GM19372 (cell line): Measurements from ENCODE around the gene DISC1.

Experiments
- ATAC-seq: cut with Tn5 transposase; IDR thresholded peaks from one replicate; pipeline ENCODE4 v1.9.1; 2021; ENCODE audit warnings: mild to moderate bottlenecking, low read depth, moderate library complexity; ENCODE audit not compliant: unreplicated experiment

The DISC1 gene

GRCh38 chr1:231842441-231842840 is 215.9 kb downstream of the DISC1 start:
- ATAC-seq: no peak

DNA sequence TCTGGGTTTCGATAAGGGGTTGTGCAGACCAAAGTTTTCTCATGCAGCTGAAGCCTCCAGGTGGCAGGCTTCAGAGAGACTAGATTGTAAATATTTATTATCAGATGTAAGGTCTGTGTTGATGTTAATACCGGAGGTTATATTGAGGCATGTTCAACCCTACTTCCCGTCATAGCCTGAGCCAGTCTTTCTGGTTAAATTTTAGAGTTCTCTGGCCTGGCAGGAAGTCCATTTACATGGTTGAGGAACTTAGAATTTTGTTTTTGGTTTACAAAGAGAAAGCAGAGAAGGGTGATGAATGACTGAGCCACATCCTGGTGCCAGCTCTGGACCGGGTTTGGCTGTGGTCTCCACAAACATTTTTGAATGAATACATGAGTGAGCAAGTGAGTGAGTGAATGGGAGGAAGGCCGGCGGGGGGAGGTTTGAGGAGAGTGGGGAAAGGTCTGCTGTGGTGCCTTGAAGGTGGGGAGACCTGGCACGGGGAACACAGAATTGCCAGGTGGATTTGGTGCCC is 218.5 kb downstream of the DISC1 start:
- ATAC-seq: no peak

DNA sequence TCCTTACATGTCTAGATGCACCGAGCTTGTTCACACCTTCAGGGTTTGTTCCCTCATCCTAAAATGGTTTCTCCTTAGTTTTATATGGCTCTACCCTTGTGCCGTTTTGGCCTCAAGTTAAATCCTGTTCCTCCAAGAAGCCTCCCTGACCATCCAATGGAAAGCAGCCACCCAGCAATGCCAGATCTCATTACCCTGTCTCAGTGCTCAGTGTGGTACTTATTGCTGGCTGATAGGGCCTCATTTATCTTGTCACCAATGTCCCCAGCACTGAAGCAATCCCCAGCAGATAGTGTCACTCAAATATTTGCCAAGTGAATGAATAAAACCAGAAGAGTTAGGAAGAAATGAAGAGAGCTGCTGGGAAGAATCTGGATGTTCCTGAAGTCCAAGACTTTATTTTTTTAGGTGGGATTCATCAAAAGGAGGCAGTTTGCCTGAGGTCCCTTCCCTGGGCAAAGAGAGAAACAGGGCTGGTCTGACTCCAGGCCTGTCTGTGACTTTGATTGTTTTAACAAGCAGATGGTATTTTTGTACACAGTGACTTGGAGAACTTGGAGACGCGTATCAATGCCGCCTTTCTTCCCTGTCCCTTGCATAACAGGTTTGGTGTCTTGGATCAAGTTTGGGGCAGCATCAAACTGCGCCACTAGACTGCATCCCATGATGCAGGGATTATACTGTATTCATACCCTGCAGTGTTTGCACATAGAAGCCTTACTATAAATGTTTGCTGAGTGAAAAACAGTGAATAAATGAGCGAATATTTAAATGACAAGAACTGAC is 221.2 kb downstream of the DISC1 start:
- no peak for ATAC-seq

- no peak for ATAC-seq
Measured at GRCh38 chr1:231849981-231850380, 223.4 kb downstream of the DISC1 start.

GRCh38 chr1:231850786-231851185 is 224.2 kb downstream of the DISC1 start:
- no peak for ATAC-seq

DNA sequence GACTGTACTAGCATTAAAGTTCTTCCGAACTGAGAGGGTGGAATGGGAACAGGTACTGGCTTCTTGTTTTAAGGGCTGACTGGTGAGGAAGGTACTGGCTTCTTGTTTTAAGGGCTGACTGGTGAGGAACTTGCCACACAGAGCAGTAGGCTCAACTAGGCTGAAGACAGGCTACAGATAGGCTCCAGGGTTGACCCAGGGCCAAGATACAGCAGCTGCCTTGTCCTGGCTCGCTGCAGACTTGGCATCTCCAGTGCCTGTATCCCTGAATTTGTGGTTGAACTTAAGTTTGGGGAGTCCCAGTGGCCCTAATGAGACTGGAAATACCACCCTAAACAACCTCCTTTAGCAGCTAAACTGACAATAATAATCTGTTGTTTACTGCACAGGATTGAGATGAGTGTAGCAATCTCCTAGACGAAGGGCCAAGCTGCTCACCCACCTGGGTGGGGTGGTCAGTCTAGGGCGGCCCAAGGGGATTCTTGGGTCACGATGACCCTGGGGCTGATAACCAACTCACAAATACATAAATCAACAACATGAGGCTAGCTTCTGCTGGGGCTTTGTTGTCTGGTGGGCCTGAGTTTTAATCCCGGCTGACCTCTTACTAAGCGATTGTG is 227.1 kb downstream of the DISC1 start:
- ATAC-seq: no peak

GRCh38 chr1:231855361-231855760 is 228.8 kb downstream of the DISC1 start:
- ATAC-seq: no peak

GRCh38 chr1:231855926-231856325 is 229.3 kb downstream of the DISC1 start:
- no peak for ATAC-seq

DNA sequence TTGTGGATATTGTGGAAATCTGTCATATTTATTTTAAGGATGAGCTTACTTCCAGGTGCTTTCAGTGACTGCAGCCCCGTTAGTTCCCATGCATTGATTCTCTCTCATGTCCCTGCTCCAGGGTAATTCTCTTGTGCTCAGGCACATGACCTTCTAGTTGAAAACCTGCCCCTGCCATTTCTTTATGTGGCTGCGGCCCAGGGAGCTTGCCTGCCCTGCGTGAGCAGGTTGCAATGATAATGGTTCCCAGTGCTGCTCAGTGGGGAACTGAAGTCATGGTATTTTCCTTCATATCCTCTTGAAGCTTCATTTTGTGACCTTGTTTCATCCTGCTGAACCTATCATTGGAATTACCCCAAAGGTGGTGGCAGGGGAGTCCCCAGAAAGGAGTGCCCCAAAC is 229.8 kb downstream of the DISC1 start:
- ATAC-seq: no peak

DNA sequence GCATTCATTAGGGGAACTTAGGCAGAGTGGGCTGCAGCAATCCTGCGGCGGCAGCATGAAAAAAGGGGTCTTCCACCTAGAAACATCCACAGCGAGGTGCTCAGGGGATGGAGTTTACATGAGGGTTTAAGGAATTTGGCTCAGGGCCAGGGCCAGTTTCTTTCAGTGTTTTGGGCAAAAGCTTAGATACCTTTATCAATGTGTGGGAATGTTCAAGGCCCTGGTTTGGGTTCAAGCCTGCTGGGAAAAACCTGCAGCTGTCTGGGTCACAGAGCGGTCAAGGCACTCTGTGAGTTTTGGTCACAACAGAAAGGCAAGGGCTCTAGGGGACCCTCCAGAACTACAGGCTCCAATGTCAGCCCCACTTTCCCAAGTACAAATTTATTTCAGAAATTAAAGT is 230.3 kb downstream of the DISC1 start:
- ATAC-seq: no peak

DNA sequence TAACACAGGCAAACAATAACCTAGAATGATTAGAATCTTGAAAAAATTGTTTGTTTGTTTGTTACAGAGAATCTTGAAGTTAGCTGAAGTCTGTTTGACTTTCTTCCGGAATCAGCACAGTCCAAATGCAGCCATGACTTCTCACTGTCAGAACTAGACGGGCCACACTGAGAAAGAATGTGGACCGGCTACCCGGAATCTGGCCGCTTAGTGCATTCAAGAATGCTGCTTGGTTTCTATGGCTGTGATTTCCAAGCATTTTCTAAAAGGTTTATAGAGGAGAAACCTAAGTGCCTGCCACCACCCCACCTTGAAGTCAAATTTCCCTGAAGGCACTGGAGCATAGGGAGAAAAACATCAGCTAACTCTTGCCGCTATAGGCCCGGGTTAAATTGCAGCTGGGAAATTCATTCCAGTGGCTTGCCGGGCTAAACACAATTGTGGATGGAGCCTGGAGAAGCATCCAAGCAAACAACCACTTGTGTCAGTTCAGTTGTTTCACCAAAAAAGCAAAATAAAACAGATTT is 231.1 kb downstream of the DISC1 start:
- ATAC-seq: no peak

DNA sequence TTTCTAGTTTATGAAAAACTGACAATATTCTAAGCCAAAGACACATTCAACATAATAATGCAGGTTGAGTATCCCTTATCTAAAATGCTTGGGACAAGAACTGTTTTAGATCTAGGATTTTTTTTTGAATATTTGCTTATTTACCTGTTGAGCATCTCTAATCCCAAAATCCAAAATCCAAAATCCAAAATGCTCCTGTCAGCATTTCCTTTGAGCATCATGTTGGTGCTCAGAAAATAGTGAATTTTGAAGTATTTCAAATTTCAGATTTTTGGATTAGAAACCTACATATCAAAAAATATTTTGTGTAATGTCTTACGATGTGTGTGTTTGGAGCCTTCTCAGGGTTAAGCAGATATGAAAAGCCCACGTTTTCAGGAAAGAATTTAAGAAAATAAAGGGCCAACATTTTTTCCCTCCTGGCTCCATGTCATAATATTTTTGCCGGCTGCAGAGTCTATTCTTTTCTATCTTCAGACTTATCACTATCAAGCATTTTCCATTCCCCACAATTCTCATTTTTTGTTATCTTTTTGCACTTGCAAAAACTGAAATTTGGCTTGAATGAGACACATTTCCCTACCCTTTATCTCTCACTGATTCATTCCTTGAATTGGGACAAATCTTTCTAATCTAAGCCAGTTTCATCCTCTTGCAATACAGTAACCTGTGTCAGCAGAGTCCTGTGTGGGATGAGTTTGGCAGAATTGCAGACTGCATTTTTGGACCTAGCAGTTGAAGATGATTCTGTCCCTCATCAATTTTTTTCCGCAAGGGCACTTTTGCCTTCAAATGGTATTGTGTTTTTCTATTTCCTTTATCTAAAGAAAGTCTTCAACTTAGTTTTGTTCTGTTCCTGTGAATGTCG is 233.9 kb downstream of the DISC1 start:
- no peak for ATAC-seq

DNA sequence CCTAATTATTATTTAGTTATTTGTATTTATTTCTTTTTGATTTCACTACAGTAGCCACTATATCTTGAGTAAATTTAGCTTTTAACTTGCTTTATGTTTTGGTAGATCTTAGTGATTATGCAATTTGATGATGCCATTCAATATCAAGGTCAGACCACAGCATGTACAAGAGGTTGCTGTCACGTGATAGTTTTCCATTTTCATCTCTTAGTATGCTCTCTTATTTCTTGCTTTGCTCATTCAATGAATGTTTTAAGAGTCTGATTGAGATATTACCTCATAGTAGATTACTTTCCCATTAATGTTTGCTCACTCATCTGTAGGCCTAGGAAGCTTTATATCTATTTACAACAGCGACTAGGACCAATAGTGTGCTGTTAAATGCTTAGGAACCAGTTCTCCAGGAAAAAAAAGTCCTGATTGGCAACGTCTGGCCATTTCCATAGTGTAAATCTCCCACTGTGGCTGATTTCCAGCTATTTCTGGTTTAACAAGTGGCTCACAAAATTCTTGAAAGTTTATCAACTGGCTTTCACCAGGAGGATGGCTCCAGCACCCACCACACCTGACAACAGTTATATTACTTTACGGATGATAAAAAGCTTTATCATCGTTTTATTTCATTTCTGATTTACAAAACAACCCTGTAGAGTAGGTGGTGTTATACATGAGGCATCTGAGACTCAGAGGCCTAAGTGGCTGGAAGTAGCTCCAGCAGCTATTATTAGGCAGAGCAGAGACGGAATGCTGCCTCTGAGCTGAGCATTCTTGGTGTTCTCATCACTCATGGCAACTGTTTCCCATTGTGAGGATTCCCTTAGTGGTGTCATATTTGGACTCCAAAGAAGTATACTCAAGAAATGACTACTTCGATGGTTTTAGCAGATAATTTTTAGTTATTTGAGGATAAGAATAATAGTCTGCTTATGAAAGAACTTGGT is 235.2 kb downstream of the DISC1 start:
- no peak for ATAC-seq

DNA sequence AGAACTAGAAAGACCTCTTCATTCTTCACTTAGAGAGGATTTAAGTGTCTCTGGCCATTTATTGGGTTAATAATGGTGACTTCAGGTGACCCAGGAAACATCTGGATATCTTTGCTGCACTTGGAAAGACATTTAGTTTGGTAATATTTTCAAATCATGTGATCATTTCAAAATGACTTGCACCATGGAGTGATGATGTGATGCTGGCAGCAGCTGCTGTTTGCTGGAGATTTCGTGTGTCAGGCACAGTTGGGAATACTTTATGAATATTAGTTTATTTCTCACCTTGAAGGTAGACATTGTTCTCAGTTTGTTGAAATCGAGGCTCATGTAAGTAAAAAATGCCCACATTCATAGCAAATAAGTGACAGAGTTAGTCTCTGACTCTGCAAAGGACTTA is 236.0 kb downstream of the DISC1 start:
- no peak for ATAC-seq

GRCh38 chr1:231865331-231865730 is 238.7 kb downstream of the DISC1 start:
- no peak for ATAC-seq

DNA sequence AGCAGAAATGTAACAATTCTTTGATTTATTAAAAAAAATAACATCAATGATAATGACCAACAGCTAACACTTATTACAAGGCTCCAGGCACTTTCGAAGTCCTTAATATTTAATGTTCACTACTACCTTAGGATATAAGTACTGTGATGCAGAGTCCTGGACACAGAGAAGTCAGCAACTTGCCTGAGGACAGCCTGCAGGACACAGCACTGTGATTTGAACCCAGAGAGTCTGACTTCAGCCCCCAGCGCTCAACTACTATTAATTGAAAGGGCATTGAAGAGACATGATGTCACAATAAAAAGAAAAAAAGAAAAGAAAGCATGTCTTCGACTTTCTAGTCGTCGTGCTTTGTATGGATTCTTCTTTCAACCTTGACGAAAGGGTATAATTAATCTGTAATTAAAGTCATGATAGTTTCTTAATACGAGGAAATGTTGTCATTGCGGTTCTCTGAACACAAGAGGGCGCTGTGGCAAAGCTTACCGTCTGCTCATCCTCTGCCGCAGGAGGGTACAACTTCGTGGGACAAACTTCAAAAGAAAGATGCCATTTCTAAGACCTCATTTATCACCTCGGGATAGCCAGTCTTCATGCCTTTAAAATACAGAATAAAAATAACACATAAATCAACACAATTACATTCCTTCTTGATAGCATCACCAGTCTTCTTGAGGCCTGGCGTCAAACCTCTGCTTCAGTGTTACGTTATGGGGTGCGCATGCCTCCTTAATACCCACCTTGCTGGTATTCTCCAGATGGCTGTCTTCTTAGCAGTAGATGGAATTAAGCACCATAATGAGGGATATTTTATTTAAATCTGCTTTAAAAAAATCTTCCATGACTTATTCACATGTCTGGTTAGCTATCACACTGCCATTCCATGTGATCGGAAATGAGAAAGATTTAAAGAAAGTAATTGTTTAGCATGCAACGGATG is 240.1 kb downstream of the DISC1 start:
- ATAC-seq: no peak

DNA sequence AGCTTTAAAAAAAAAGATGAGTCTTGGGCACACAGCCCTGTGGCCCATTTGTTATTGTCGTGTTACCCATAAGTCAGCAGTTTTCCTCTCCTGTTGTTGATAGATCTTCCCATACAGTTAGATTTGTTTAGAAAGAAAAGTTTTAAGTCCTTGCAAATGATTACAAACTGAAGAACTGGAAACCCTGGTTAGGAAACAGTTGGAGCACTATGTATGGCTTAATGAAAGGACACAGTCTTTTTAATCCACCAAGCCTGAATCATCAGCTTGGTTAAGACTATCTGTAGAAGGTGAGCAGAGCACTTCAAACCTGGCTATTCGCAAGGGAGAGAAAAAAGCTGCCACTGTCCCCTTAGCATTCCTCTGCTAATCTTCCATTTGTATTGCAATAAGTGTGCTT is 241.0 kb downstream of the DISC1 start:
- no peak for ATAC-seq

DNA sequence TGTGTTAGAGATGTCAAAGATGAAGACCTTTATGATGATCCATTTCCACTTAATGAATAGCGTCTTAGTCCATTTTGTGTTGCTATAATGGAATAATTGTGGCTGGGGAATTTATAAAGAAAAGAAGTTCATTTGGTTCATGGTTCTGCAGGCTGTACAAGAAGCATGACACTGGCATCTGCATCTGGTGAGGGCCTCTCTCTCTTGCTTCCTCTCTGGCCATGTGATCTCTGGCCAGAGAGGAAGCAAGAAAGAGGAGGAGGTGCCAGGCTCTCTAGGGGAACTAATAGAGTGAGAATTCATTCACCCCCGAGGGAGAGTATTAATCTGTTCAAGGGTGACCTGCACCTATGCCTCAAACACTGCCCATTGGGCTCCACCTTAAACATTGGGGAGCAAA is 242.8 kb downstream of the DISC1 start:
- ATAC-seq: no peak

GRCh38 chr1:231871471-231871870 is 244.9 kb downstream of the DISC1 start:
- ATAC-seq: no peak
